Upper lobe of left lung (tissue), 4 donors: ENCODE results near the gene PGAM2.

Experiments used
- EP300 ChIP-seq, 4 donors: sonication (generic); formaldehyde crosslinking; IDR thresholded peaks; one replicate each; pipeline ENCODE4 v1.5.1; 2017; ENCODE audit warnings: antibody characterized with exemption in 4 of 4, control low read depth in 2 of 4
- POLR2A ChIP-seq, 4 donors: fragments of 450-650 bp; IDR thresholded peaks; one replicate each; pipeline ENCODE4 v1.5.1; 2016 to 2017; ENCODE audit warnings: antibody characterized with exemption in 4 of 4, mild to moderate bottlenecking in 2 of 4
- POLR2AphosphoS5 ChIP-seq, 2 donors: sonication (generic); formaldehyde crosslinking; IDR thresholded peaks; one replicate each; pipeline ENCODE4 v1.5.1; 2017; ENCODE audit warnings: antibody characterized with exemption in 2 of 2
- TF ChIP-seq, protein P1 (sequence below), 6 experiments: fragments of 450-650 bp in 4 of 6; fragments of 200-600 bp in 2 of 6; sonication (generic) in 2 of 6; IDR thresholded peaks; one replicate each; pipeline ENCODE4 v1.5.1; 2016 to 2019; ENCODE audit warnings: antibody characterized with exemption in 6 of 6

DNA sequence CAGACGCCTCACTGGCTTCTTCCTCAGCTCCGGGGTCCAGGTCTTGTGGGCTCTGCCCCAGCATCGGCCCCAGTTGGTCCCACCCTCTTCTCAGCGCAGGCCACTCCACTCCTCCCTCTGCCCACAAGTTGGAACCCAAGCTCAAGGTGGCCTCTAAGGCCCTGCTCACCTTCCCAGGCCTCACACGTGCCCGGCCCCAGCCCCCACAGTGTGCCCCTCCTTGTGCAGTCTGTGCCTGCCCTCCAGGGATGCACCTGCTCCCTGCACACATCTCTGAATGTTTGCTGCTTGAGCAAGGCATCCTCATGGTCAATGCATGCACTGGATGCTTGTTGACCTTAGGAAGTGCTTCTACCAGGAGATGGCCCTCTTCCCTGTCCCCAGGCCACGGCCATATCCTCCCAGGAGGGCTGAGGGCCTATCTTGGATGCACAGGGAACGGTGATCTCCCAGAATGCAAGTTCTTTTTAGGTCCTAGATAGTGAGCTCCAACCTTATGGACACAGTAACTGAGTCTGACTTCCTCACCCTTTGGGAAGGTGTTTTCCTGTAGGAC is 31.0 kb upstream of the PGAM2 start:
- TF ChIP-seq, protein P1, sequence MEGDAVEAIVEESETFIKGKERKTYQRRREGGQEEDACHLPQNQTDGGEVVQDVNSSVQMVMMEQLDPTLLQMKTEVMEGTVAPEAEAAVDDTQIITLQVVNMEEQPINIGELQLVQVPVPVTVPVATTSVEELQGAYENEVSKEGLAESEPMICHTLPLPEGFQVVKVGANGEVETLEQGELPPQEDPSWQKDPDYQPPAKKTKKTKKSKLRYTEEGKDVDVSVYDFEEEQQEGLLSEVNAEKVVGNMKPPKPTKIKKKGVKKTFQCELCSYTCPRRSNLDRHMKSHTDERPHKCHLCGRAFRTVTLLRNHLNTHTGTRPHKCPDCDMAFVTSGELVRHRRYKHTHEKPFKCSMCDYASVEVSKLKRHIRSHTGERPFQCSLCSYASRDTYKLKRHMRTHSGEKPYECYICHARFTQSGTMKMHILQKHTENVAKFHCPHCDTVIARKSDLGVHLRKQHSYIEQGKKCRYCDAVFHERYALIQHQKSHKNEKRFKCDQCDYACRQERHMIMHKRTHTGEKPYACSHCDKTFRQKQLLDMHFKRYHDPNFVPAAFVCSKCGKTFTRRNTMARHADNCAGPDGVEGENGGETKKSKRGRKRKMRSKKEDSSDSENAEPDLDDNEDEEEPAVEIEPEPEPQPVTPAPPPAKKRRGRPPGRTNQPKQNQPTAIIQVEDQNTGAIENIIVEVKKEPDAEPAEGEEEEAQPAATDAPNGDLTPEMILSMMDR (IDR thresholded peaks at IDR 0.05) = no peak
- TF ChIP-seq POLR2AphosphoS5 (IDR thresholded peaks at IDR 0.05) (no peak), POLR2A (IDR thresholded peaks at IDR 0.05) (no peak), EP300 (IDR thresholded peaks at IDR 0.05) (no peak)
